ENCODE results near the gene FANK1. TPM values are rescaled to one million over a fixed set of nuclear protein-coding genes. Genes with fewer than 3 reads are reported as not detected.

The FANK1 gene
- total and polyA plus RNA-seq, 2 donors: 2.5 to 14.1 TPM

DNA sequence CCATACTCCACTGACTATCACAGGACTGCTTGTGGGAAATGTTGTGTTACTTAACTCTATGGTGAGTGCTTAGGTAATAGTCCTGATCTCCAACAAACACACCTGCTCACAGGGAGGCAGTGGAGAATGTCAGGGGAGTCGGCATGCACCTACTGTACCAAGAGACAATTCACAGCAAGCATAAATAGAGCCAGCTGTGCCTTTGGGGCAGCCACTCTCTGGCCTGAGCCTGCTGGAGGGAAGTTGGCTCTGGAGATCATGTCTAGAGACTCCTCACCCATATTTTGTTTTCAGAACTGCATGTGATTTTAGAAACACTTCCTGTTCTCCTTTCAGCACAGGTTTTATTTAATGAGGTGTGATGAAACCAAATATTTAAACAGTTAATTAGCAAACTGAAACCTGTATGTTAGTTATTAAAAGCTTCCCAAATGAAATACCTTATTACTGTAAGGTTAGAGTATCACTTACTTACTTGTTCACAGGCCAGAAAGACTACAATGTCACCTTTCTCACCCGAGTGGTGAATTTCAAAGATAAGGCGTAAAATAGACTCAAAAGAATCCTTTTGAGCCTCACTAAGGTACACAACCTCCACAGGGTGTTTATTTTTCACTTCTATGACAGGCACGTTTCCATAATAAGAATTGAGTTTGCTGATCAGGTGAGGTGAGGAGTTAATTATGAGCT, 37.1 kb upstream of the FANK1 start:
- H3K4me3 ChIP-seq (ENCODE audit: low read length in 2 of 2): no peak overlapping the region
- DNase-seq (ENCODE audit: low read depth in 6 of 9, low spot score in 9 of 9): no peak
- H3K27ac ChIP-seq (ENCODE audit: low read depth in 1 of 2, low read length in 1 of 2): no peak overlapping the region
- no peaks in the 10 kb centered on the region for H3K27me3 ChIP-seq (ENCODE audit: control insufficient read depth in 2 of 2, insufficient read depth in 1 of 2, low read length in 1 of 2)
- H3K4me1 ChIP-seq (ENCODE audit: control insufficient read depth in 2 of 2, insufficient read depth in 2 of 2, low read length in 2 of 2): no peaks in the 10 kb centered on the region
- no peaks in the 10 kb centered on the region for H3K36me3 ChIP-seq (ENCODE audit: control insufficient read depth in 2 of 2, insufficient read depth in 2 of 2, low read length in 1 of 2)
- no peaks in the 10 kb centered on the region for H3K9me3 ChIP-seq (ENCODE audit: control insufficient read depth in 2 of 2, insufficient read depth in 1 of 2, low read length in 1 of 2)
- WGBS: 97% methylated on average over 4 of the region's 4 CpGs

DNA sequence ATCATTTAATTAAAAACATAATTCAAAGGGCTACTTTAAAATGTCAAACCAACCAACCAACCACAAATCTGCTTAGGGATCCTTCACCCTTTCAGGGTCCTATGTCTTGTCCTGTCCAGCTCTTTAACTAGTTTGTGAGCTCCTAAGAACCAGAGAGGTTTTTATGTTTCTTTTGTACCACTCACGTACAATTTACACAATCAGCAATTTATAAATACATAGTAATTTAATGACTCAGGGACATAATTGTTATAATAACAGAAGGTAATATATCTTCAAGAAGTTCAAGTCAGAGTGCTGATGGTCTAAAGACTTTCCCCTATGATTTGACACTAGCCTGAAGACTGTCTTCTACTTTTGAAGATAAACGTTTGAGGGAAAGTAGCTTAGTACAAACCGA, 31.2 kb upstream of the FANK1 start:
- H3K4me1 ChIP-seq (ENCODE audit: control insufficient read depth in 2 of 2, insufficient read depth in 2 of 2, low read length in 2 of 2): no peaks in the 10 kb centered on the region
- H3K36me3 ChIP-seq (ENCODE audit: control insufficient read depth in 2 of 2, insufficient read depth in 2 of 2, low read length in 1 of 2): peaks cover 2 to 8% of the 10 kb centered on the region in 2 donors
- no peak overlapping the region for H3K27ac ChIP-seq (ENCODE audit: low read depth in 1 of 2, low read length in 1 of 2)
- no peak overlapping the region for H3K4me3 ChIP-seq (ENCODE audit: low read length in 2 of 2)
- H3K27me3 ChIP-seq (ENCODE audit: control insufficient read depth in 2 of 2, insufficient read depth in 1 of 2, low read length in 1 of 2): no peaks in the 10 kb centered on the region
- no peaks in the 10 kb centered on the region for H3K9me3 ChIP-seq (ENCODE audit: control insufficient read depth in 2 of 2, insufficient read depth in 1 of 2, low read length in 1 of 2)
- DNase-seq (ENCODE audit: low read depth in 6 of 9, low spot score in 9 of 9): no peak
- WGBS: 95% methylated on average over 3 of the region's 3 CpGs

DNA sequence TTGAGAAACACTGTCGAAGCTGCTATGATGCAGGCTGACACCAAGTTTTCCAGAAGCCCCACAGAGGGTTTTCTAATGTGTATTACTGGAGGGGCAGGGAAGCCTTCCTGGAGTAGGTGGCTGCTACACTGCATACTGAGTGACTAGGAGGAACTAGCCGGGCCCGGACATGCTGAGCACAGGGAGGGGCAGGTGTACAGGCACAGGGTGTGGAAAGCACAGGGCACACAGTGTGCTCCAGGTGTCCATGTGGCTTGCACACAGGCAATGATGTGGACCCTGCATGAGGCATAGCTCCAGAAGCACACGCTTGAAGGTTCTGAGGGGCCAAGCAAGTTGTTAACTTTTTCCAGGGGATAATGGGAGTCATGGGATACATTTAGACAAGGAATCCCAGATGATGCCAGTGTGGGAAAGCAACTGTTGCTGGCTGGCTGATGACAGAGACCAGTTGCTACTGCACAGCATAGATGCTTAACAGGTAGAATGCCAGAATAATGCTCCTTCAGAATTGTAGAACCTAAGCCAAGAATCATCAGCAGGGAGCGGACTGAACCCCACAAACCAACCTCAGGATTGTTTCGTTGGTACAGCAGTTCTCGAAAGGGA, 29.8 kb upstream of the FANK1 start:
- Histone ChIP-seq H3K27me3 (ENCODE audit: control insufficient read depth in 2 of 2, insufficient read depth in 1 of 2, low read length in 1 of 2) (no peaks in the 10 kb centered on the region), H3K27ac (ENCODE audit: low read depth in 1 of 2, low read length in 1 of 2) (no peak overlapping the region), H3K4me3 (ENCODE audit: low read length in 2 of 2) (no peak overlapping the region), H3K4me1 (ENCODE audit: control insufficient read depth in 2 of 2, insufficient read depth in 2 of 2, low read length in 2 of 2) (no peaks in the 10 kb centered on the region), H3K36me3 (ENCODE audit: control insufficient read depth in 2 of 2, insufficient read depth in 2 of 2, low read length in 1 of 2) (peaks cover 2 to 8% of the 10 kb centered on the region in 2 donors), H3K9me3 (ENCODE audit: control insufficient read depth in 2 of 2, insufficient read depth in 1 of 2, low read length in 1 of 2) (no peaks in the 10 kb centered on the region)
- DNase-seq (ENCODE audit: low read depth in 6 of 9, low spot score in 9 of 9): no peak
- 98% methylated on average over 7 of the region's 7 CpGs for WGBS

- Histone ChIP-seq H3K27me3 (ENCODE audit: control insufficient read depth in 2 of 2, insufficient read depth in 1 of 2, low read length in 1 of 2) (no peaks in the 10 kb centered on the region), H3K9me3 (ENCODE audit: control insufficient read depth in 2 of 2, insufficient read depth in 1 of 2, low read length in 1 of 2) (no peaks in the 10 kb centered on the region), H3K4me1 (ENCODE audit: control insufficient read depth in 2 of 2, insufficient read depth in 2 of 2, low read length in 2 of 2) (no peaks in the 10 kb centered on the region), H3K4me3 (ENCODE audit: low read length in 2 of 2) (no peak overlapping the region), H3K36me3 (ENCODE audit: control insufficient read depth in 2 of 2, insufficient read depth in 2 of 2, low read length in 1 of 2) (peaks cover 2 to 8% of the 10 kb centered on the region in 2 donors), H3K27ac (ENCODE audit: low read depth in 1 of 2, low read length in 1 of 2) (no peak overlapping the region)
- WGBS: 74% methylated on average over 7 of the region's 7 CpGs
- DNase-seq (ENCODE audit: low read depth in 6 of 9, low spot score in 9 of 9): peak in 5 of 9 donors; percentile 9 to 35 (median 17)
These were observed 27.9 kb upstream of the FANK1 start for GRCh38 chr10:125868372-125868975.

- Histone ChIP-seq H3K27ac (ENCODE audit: low read depth in 1 of 2, low read length in 1 of 2) (no peak overlapping the region), H3K36me3 (ENCODE audit: control insufficient read depth in 2 of 2, insufficient read depth in 2 of 2, low read length in 1 of 2) (peaks cover 0 to 4% of the 10 kb centered on the region in 2 donors), H3K27me3 (ENCODE audit: control insufficient read depth in 2 of 2, insufficient read depth in 1 of 2, low read length in 1 of 2) (no peaks in the 10 kb centered on the region), H3K4me1 (ENCODE audit: control insufficient read depth in 2 of 2, insufficient read depth in 2 of 2, low read length in 2 of 2) (no peaks in the 10 kb centered on the region), H3K4me3 (ENCODE audit: low read length in 2 of 2) (no peak overlapping the region), H3K9me3 (ENCODE audit: control insufficient read depth in 2 of 2, insufficient read depth in 1 of 2, low read length in 1 of 2) (peaks cover 0 to 2% of the 10 kb centered on the region in 2 donors)
- no peak for DNase-seq (ENCODE audit: low read depth in 6 of 9, low spot score in 9 of 9)
- 92% methylated on average over 4 of the region's 4 CpGs for WGBS
These were observed 25.0 kb upstream of the FANK1 start for GRCh38 chr10:125871338-125871737.

DNA sequence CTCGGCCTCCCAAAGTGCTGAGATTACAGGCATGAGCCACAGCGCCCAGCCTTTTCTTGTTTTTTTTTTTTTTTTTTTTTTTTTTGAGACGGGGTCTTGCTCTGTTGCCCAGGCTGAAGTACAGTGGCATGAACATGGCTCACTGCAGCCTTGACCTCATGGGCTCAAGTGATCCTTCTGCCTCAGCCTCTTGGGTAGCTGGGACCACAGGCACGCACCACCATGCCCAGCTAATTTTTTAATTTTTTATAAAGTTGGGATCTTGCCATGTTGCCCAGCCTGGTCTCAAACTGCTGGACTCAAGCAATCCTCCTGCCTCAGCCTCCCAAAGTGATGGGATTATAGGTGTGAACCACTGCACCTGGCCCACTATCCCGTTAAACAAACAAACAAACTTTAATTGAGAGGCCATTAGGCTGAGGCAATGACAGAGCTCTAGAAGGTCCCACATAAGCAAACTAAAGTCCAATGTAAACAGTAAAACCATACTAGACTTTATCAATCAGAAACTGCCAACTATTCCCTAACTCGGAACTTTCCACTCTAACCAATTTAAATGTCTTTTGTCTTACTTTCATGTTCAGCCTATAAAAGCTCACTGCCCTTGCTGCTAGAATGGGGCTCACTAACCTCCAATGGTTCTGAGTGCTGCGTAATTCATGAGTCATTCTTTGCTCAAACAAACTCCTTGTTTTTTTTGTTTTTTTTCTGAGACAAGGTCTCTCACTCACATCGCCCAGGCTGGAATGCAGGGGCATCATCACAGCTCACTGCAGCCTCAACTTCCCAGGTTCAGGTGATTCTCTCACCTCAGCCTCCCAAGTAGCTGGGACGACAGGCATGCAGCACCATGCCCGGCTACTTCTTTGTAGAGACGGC, 17.2 kb upstream of the FANK1 start:
- Histone ChIP-seq H3K4me1 (ENCODE audit: control insufficient read depth in 2 of 2, insufficient read depth in 2 of 2, low read length in 2 of 2) (no peaks in the 10 kb centered on the region), H3K9me3 (ENCODE audit: control insufficient read depth in 2 of 2, insufficient read depth in 1 of 2, low read length in 1 of 2) (peaks cover 0 to 3% of the 10 kb centered on the region in 2 donors), H3K27me3 (ENCODE audit: control insufficient read depth in 2 of 2, insufficient read depth in 1 of 2, low read length in 1 of 2) (no peaks in the 10 kb centered on the region), H3K27ac (ENCODE audit: low read depth in 1 of 2, low read length in 1 of 2) (no peak overlapping the region), H3K36me3 (ENCODE audit: control insufficient read depth in 2 of 2, insufficient read depth in 2 of 2, low read length in 1 of 2) (no peaks in the 10 kb centered on the region), H3K4me3 (ENCODE audit: low read length in 2 of 2) (no peak overlapping the region)
- 89% methylated on average over 11 of the region's 11 CpGs for WGBS
- no peak for DNase-seq (ENCODE audit: low read depth in 6 of 9, low spot score in 9 of 9)

GRCh38 chr10:125880719-125881118, 15.6 kb upstream of the FANK1 start:
- H3K27me3 ChIP-seq (ENCODE audit: control insufficient read depth in 2 of 2, insufficient read depth in 1 of 2, low read length in 1 of 2): no peaks in the 10 kb centered on the region
- DNase-seq (ENCODE audit: low read depth in 6 of 9, low spot score in 9 of 9): no peak
- H3K36me3 ChIP-seq (ENCODE audit: control insufficient read depth in 2 of 2, insufficient read depth in 2 of 2, low read length in 1 of 2): no peaks in the 10 kb centered on the region
- peaks cover 0 to 3% of the 10 kb centered on the region in 2 donors for H3K9me3 ChIP-seq (ENCODE audit: control insufficient read depth in 2 of 2, insufficient read depth in 1 of 2, low read length in 1 of 2)
- 93% methylated on average over 6 of the region's 6 CpGs for WGBS
- H3K4me3 ChIP-seq (ENCODE audit: low read length in 2 of 2): no peak overlapping the region
- H3K4me1 ChIP-seq (ENCODE audit: control insufficient read depth in 2 of 2, insufficient read depth in 2 of 2, low read length in 2 of 2): no peaks in the 10 kb centered on the region
- no peak overlapping the region for H3K27ac ChIP-seq (ENCODE audit: low read depth in 1 of 2, low read length in 1 of 2)

- no peaks in the 10 kb centered on the region for H3K4me1 ChIP-seq (ENCODE audit: control insufficient read depth in 2 of 2, insufficient read depth in 2 of 2, low read length in 2 of 2)
- H3K27ac ChIP-seq (ENCODE audit: low read depth in 1 of 2, low read length in 1 of 2): no peak within 1 kb of the TSS
These were observed 15.2 kb upstream of the FANK1 start, which contains the start of gene DHX32 for GRCh38 chr10:125881192-125881591. Gene DHX32, minus strand, starts transcription at chr10:125881292. Its CDS starts 468 bp downstream, at chr10:125880824.

More at GRCh38 chr10:125881192-125881591, 15.2 kb upstream of the FANK1 start, which contains the start of gene DHX32:
- Histone ChIP-seq H3K9me3 (ENCODE audit: control insufficient read depth in 2 of 2, insufficient read depth in 1 of 2, low read length in 1 of 2) (peaks cover 0 to 1% of the 10 kb centered on the region in 2 donors), H3K27me3 (ENCODE audit: control insufficient read depth in 2 of 2, insufficient read depth in 1 of 2, low read length in 1 of 2) (no peaks in the 10 kb centered on the region), H3K4me3 (ENCODE audit: low read length in 2 of 2) (no peak within 1 kb of the TSS), H3K36me3 (ENCODE audit: control insufficient read depth in 2 of 2, insufficient read depth in 2 of 2, low read length in 1 of 2) (no peaks in the 10 kb centered on the region)
- no peak for DNase-seq (ENCODE audit: low read depth in 6 of 9, low spot score in 9 of 9)
- WGBS: 85% methylated on average over 4 of the region's 4 CpGs
